GM12874 (cell line): ENCODE measurements around the gene CS.

Source experiments
- TF ChIP-seq, protein P1 (sequence below): IDR thresholded peaks from 2 replicates; pipeline ENCODE4 v1.5.1; 2011; ENCODE audit warnings: low read depth, mild to moderate bottlenecking, control low read depth, low read length, moderate library complexity; ENCODE audit not compliant: insufficient read depth

CS gene

DNA sequence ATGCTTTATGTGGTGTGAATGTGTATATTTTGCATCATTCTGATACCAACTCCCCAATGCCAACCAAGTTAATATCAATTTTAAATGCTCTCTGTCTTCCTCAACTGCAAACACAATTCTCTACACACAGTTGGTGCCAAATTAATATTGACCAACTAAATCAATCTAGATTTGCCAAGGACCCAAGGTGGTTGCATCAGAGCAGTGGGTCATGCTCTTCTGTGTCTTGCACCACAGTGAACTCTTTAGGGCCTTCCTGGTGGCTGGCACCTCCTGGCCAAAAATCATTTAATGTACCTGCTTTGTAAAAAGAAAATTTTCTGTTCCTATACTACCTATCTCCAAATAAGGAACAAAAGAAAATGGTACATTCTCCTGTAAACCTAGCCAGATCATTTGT, 19.3 kb downstream of the CS start:
- TF ChIP-seq, protein P1, sequence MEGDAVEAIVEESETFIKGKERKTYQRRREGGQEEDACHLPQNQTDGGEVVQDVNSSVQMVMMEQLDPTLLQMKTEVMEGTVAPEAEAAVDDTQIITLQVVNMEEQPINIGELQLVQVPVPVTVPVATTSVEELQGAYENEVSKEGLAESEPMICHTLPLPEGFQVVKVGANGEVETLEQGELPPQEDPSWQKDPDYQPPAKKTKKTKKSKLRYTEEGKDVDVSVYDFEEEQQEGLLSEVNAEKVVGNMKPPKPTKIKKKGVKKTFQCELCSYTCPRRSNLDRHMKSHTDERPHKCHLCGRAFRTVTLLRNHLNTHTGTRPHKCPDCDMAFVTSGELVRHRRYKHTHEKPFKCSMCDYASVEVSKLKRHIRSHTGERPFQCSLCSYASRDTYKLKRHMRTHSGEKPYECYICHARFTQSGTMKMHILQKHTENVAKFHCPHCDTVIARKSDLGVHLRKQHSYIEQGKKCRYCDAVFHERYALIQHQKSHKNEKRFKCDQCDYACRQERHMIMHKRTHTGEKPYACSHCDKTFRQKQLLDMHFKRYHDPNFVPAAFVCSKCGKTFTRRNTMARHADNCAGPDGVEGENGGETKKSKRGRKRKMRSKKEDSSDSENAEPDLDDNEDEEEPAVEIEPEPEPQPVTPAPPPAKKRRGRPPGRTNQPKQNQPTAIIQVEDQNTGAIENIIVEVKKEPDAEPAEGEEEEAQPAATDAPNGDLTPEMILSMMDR, result no peak

DNA sequence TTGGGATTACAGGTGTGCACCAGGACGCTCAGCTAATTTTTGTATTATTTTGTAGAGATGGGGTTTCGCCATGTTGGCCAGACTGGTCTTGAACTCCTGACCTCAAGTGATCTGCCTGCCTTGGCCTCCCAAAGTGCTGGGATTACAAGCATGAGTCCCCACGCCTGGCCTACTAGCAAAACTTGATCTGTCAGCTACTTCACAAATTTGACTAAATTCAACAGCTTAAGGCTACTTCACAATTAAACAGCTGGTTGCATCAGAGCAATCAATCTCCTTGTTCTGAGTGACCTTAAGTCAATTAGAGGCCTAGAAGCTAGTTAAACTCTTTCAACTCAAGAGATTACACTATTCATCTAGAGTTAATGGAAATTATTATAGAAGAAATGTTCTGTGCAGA, 21.2 kb downstream of the CS start:
- TF ChIP-seq, protein P1, result no peak

DNA sequence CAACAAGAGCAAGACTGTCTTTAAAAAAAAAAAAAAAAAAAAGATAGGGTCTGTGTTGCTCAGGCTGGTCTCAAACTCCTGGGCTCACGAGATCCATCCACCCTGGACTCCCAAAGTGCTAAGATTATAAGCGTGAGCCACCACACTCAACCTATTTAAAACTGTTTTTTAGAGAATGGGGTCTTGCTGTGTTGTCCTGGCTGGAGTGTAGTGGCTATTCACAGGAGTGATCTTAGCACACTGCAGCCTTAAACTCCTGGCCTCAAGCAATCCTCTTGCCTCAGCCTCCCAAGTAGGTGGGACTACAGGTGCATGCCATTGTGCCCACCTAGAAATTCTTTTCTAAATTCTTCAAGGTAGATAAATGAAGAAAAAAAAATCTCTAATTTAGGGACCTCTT, 25.8 kb downstream of the CS start:
- TF ChIP-seq, protein P1, result no peak

DNA sequence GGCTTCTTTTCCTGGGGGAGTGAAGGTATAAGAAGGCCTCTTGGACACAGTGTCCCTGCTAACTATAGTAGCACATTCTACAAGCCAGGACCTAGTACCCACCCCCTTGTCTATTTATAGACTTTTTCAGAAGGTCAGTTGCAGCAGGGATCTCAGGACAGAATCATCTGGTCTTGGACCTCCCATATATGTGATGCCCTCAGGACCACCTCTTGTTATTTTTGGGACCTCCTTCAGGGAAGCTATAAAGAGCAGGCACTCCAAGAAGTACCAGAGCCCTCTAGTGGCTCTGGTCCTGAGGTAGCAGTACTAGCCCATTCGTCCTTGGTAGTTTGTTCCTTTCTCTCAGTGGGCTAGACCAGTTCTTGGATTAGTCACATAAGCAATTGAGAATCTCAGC, 29.1 kb downstream of the CS start:
- TF ChIP-seq, protein P1, result peak; percentile 34; the same call in 1 of the 2 replicates

DNA sequence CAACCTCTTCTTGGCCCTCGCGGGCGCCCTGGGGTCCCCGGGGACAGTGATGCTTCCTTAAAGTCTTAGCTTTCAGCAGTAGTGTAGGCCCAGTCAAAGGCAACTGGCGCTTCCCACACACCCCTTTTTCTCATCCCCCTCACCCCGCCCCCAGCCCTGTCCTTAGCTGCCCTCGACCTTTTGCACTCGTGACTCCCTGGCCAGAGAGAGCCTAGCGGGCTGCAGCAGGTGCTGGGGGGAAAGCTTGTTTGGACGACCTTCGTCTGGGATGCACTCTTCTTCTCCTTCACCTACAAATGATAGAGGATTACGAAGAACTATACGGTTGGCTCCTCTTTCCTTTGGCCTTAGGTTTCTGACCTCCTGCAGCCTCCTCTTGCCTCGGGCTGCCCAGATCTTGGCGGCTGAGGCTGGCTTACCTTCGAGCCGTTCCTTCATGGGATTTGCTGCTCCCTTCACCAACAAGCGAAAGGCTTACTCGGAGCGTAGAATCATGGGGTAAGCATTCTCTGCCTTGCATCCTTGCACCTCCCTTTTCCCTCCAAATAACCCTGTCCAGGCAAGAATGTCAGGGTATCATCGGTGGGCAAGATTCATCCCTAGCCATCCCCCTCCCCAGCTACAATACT, 32.6 kb downstream of the CS start:
- TF ChIP-seq, protein P1, result no peak

DNA sequence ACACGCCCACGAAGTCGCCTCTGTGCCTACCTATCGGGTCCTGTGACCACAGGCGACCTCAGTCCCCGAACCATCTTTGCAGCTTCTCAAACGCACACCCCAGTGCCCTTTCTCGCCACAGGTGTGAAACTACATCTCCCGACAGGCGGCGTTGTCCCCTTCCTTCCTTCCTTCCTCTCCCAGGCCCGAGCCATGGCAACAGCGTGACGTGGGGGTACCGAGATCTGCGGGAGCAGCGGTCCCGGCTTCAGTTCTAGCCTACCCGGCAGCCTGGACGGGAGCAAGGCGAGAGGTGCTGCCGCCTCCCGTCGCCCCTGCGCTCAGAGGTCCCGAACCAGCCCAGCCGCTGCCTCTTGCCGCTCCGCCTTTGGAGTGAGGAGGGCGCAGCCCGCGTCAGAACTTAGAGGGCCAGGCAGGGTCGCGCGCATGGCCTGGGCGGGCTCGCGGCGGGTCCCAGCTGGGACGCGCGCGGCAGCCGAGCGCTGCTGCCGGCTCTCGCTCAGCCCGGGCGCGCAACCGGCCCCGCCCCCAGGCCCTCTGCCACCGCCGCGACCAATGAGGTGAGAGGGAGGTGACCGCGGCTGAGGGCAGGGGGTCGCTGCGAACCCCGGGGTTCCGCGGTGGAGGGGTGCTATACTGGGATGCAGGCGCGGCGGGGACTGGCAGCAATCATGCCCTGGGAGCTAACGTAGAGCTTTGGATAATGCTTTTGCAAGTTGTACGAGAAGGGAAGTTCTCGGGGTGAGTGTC, 33.3 kb downstream of the CS start, which contains the start of gene COQ10A:
TSS of gene COQ10A (plus strand) at position 250 of the 750 bp plus-strand sequence. CDS start at position 427, 177 bp downstream.
- TF ChIP-seq, protein P1, result peak; percentile 54

DNA sequence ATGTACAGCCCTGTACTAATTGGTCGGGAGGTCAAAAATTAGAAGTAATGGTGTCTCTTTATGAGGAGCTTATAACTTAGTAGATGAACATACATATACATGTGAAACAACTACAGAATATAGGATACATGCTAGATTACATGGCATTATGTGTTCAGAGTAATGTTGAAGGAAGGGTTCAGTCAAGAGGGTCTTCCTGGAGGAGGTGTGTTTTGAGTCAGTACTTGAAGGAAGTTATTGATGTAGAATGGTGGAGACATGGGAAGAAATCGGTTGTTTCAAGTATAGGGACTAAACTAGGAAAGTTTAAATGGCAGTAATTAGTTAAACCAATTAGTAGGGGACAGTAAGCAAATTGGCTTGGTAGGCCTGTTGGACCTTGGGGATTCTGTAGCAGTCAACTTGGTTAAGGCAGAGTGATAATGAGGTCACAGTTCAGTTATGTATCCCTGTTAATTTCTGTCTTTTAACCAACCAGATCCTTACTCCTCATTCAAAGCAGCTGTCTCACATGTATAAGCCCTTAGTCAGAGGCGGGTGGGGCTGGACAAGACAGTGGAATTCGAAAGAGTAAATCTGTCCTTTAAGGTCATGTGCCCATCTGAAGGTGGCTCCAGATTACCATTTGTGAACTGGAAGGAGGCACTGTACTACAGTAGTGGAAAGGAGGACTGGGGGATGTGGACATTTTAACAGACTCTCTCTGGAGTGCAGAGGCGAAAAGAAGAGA, 38.5 kb downstream of the CS start:
- TF ChIP-seq, protein P1, result no peak
